CD14-positive monocyte (primary cell): ENCODE measurements around the gene PANX1. TPM values are rescaled to one million over a fixed set of nuclear protein-coding genes. Genes with fewer than 3 reads are reported as not detected.
A peak's percentile ranks its signal among the peaks of the same experiment; 100 is the strongest.

Experiments
- DNase-seq, 3 donors: peaks; one replicate each; pipeline ENCODE4 v3.0.0-alpha.2; 2011 to 2022
- H2AFZ ChIP-seq: 2 replicates; pipeline ENCODE4 v1.6.0; 2012; ENCODE audit warnings: mild to moderate bottlenecking, low read depth, low read length, inconsistent platforms; ENCODE audit not compliant: insufficient read depth, poor library complexity, severe bottlenecking
- H3K27ac ChIP-seq, 2 donors: 1 replicate in 1 of 2; 2 replicates in 1 of 2; pipeline ENCODE4 v1.5.1; 2012 to 2013; ENCODE audit warnings: low read length in 2 of 2, control low read depth in 1 of 2, inconsistent platforms in 1 of 2, low read depth in 1 of 2, mild to moderate bottlenecking in 1 of 2
- H3K27me3 ChIP-seq, 2 donors: one replicate each; pipeline versions ENCODE4 v1.6.0 to v1.6.1; 2011 to 2013; ENCODE audit warnings: low read length in 2 of 2; ENCODE audit not compliant: control insufficient read depth in 2 of 2, insufficient read depth in 2 of 2
- H3K36me3 ChIP-seq, 2 donors: replicated peaks in 1 of 2; 1 replicate in 1 of 2; 2 replicates in 1 of 2; pipeline versions ENCODE4 v1.5.1 to v1.6.1; 2012 to 2013; ENCODE audit warnings: low read length in 2 of 2, control low read depth in 1 of 2, inconsistent platforms in 1 of 2, mild to moderate bottlenecking in 1 of 2; ENCODE audit not compliant: insufficient read depth in 2 of 2, control insufficient read depth in 1 of 2
- H3K4me1 ChIP-seq, 2 donors: 1 replicate in 1 of 2; 2 replicates in 1 of 2; pipeline versions ENCODE4 v1.5.1 to v1.6.1; 2012 to 2013; ENCODE audit warnings: low read length in 2 of 2, control low read depth in 1 of 2, inconsistent platforms in 1 of 2, mild to moderate bottlenecking in 1 of 2, moderate library complexity in 1 of 2; ENCODE audit not compliant: insufficient read depth in 2 of 2, control insufficient read depth in 1 of 2
- H3K4me2 ChIP-seq: replicated peaks from 2 replicates; pipeline ENCODE3; 2012; ENCODE audit warnings: low read length, moderate library complexity, mild to moderate bottlenecking; ENCODE audit not compliant: poor library complexity, severe bottlenecking; ENCODE audit errors: extremely low read depth
- H3K4me3 ChIP-seq, 3 experiments: fragments of 200-600 bp in 1 of 3; sonication (generic) in 1 of 3; replicated peaks in 1 of 3; 1 replicate in 2 of 3; 2 replicates in 1 of 3; pipeline ENCODE4 v1.5.1; 2011 to 2013; ENCODE audit warnings: low read length in 3 of 3, mild to moderate bottlenecking in 3 of 3, control low read depth in 2 of 3, low read depth in 2 of 3, inconsistent platforms in 1 of 3, moderate library complexity in 1 of 3
- H3K79me2 ChIP-seq: 2 replicates; pipeline ENCODE4 v1.6.0; 2012; ENCODE audit warnings: mild to moderate bottlenecking, control low read depth, inconsistent platforms, low read length, moderate library complexity; ENCODE audit not compliant: insufficient read depth
- H3K9ac ChIP-seq: 2 replicates; pipeline ENCODE4 v1.6.0; 2017; ENCODE audit warnings: low read length, mild to moderate bottlenecking; ENCODE audit not compliant: insufficient read depth, poor library complexity, severe bottlenecking
- H3K9me3 ChIP-seq, 2 donors: replicated peaks in 1 of 2; 1 replicate in 1 of 2; 2 replicates in 1 of 2; pipeline versions ENCODE4 v1.5.1 to v1.6.1; 2012 to 2013; ENCODE audit warnings: low read length in 2 of 2, control low read depth in 1 of 2; ENCODE audit not compliant: control insufficient read depth in 1 of 2, insufficient read depth in 1 of 2
- H4K20me1 ChIP-seq: 2 replicates; pipeline ENCODE4 v1.6.0; 2012; ENCODE audit warnings: mild to moderate bottlenecking, low read length, control low read depth, moderate library complexity; ENCODE audit not compliant: insufficient read depth
- H3K27ac Mint-ChIP-seq, 7 donors: one replicate each; pipeline ENCODE4 v1.8.0; 2020; ENCODE audit warnings: mild to moderate bottlenecking in 7 of 7, mixed read lengths in 7 of 7, moderate library complexity in 6 of 7, inconsistent platforms in 2 of 7
- H3K27me3 Mint-ChIP-seq, 3 donors: one replicate each; pipeline ENCODE4 v1.8.0; 2021 to 2022; ENCODE audit warnings: low read depth in 3 of 3, mild to moderate bottlenecking in 3 of 3, mixed read lengths in 3 of 3, moderate library complexity in 3 of 3, inconsistent platforms in 1 of 3
- H3K36me3 Mint-ChIP-seq, 2 donors: one replicate each; pipeline ENCODE4 v1.8.0; 2020; ENCODE audit warnings: mixed read lengths in 2 of 2, inconsistent platforms in 1 of 2, mild to moderate bottlenecking in 1 of 2
- H3K4me1 Mint-ChIP-seq: one replicate; pipeline ENCODE4 v1.8.0; 2020; ENCODE audit warnings: mild to moderate bottlenecking, mixed read lengths
- H3K4me3 Mint-ChIP-seq, 2 donors: one replicate each; pipeline ENCODE4 v1.8.0; 2020; ENCODE audit warnings: mild to moderate bottlenecking in 2 of 2, mixed read lengths in 2 of 2, moderate library complexity in 1 of 2
- H3K9me3 Mint-ChIP-seq, 7 donors: one replicate each; pipeline ENCODE4 v1.8.0; 2020 to 2022; ENCODE audit warnings: mixed read lengths in 7 of 7, mild to moderate bottlenecking in 6 of 7, moderate library complexity in 6 of 7, inconsistent platforms in 2 of 7
- CTCF ChIP-seq: fragments of 200-600 bp; IDR thresholded peaks from one replicate; pipeline ENCODE4 v1.8.0; 2022; ENCODE audit warnings: antibody characterized with exemption, mild to moderate bottlenecking
- WGBS: methylation state at CpG from one replicate; pipeline ENCODE4 v1.1.5; 2013; ENCODE audit warnings: missing lambda C conversion rate; ENCODE audit not compliant: insufficient coverage; 5-methylcytosine and 5-hydroxymethylcytosine counted together
- intact Hi-C, 2 donors: fragments of 100-400 bp; cut with micrococcal nuclease; formaldehyde crosslinking; loops; one replicate each; pipeline versions ENCODE4 v1.15.0 to v1.15.1; 2023
- polyA plus RNA-seq, 3 donors: library from polyadenylated mRNA; depleted of rRNA in 1 of 3; unstranded in 2 of 3; stranded (reverse) in 1 of 3; fragments of 300-500 nt in 2 of 3; fragments of >200 nt in 1 of 3; fragmentation: Illumina TruSeq in 2 of 3; gene quantifications; 1 replicate in 2 of 3; 2 replicates in 1 of 3; pipeline ENCODE4 v1.2.3, GENCODE V29; 2012 to 2021

Gene PANX1
- polyA plus RNA-seq, 3 donors, result 6.9 to 15.7 (median 12.7) TPM

- no peak overlapping the region for H3K4me2 ChIP-seq
- H3K9me3 Mint-ChIP-seq, result peaks cover 19 to 38% (median 27%) of the 10 kb centered on the region in 7 donors
- no peak overlapping the region for H3K4me3 Mint-ChIP-seq
- H4K20me1 ChIP-seq, result no peaks in the 10 kb centered on the region
- H3K4me1 Mint-ChIP-seq, result no peaks in the 10 kb centered on the region
- no peaks in the 10 kb centered on the region for H3K79me2 ChIP-seq
- no peaks in the 10 kb centered on the region for H3K36me3 ChIP-seq
- no peak for DNase-seq
- H3K27ac ChIP-seq, result no peak overlapping the region
- H3K27ac Mint-ChIP-seq, result peak overlapping the region in 1 of 7 donors; percentile 57
- peaks cover 0 to 5% (median 2%) of the 10 kb centered on the region in 3 donors for H3K27me3 Mint-ChIP-seq
- WGBS, result no CpG with 5 or more reads among the region's 2 CpGs
- intact Hi-C loops, result no loop called here
- H3K4me1 ChIP-seq, result no peaks in the 10 kb centered on the region
- no peak for TF ChIP-seq CTCF
- no peak overlapping the region for H3K4me3 ChIP-seq
- no peak overlapping the region for H2AFZ ChIP-seq
- H3K36me3 Mint-ChIP-seq, result no peaks in the 10 kb centered on the region
- peaks cover 33 to 34% of the 10 kb centered on the region in 2 donors for H3K9me3 ChIP-seq
- H3K9ac ChIP-seq, result no peak overlapping the region
- no peaks in the 10 kb centered on the region for H3K27me3 ChIP-seq
These were observed 89.7 kb downstream of the PANX1 start for GRCh38 chr11:94218372-94218771.

GRCh38 chr11:94219771-94220170 lies 91.1 kb downstream of the PANX1 start:
- peaks cover 33 to 34% of the 10 kb centered on the region in 2 donors for H3K9me3 ChIP-seq
- no peak overlapping the region for H3K9ac ChIP-seq
- 89% methylated on average over 5 of the region's 5 CpGs for WGBS
- H3K4me1 ChIP-seq, result no peaks in the 10 kb centered on the region
- no peaks in the 10 kb centered on the region for H3K27me3 ChIP-seq
- no peak overlapping the region for H3K27ac ChIP-seq
- H3K36me3 ChIP-seq, result no peaks in the 10 kb centered on the region
- Mint-ChIP-seq H3K27ac (no peak overlapping the region), H3K9me3 (peaks cover 19 to 33% (median 27%) of the 10 kb centered on the region in 7 donors), H3K36me3 (no peaks in the 10 kb centered on the region), H3K4me1 (no peaks in the 10 kb centered on the region), H3K4me3 (no peak overlapping the region), H3K27me3 (peaks cover 0 to 5% (median 0%) of the 10 kb centered on the region in 3 donors)
- H4K20me1 ChIP-seq, result no peaks in the 10 kb centered on the region
- no peak for TF ChIP-seq CTCF
- no peaks in the 10 kb centered on the region for H3K79me2 ChIP-seq
- H2AFZ ChIP-seq, result no peak overlapping the region
- DNase-seq, result no peak
- no peak overlapping the region for H3K4me2 ChIP-seq
- no peak overlapping the region for H3K4me3 ChIP-seq
- intact Hi-C loops, result no loop called here
